H1 (cell line): ENCODE measurements around the gene TRAF3. TPM values are rescaled to one million over a fixed set of nuclear protein-coding genes. Genes with fewer than 3 reads are reported as not detected.

Experiments
- CTCF ChIA-PET: fragments of 300-600 bp; sonication (Branson Sonifier 250); formaldehyde crosslinking; loops from one replicate; lab custom pipeline; 2021; ENCODE audit not compliant: partially characterized antibody; lab: Charles Lee
- POLR2A ChIA-PET: fragments of 300-600 bp; sonication (Branson Sonifier 250); formaldehyde crosslinking; loops from one replicate; lab custom pipeline; 2021; ENCODE audit warnings: inconsistent platforms; ENCODE audit not compliant: partially characterized antibody; lab: Charles Lee
- DNase-seq, 2 experiments: peaks; one replicate each; pipeline versions ENCODE4 v3.0.0 to v3.0.0-alpha.2; 2010 to 2022; ENCODE audit warnings: low spot score in 2 of 2, low read depth in 1 of 2, mixed read lengths in 1 of 2
- FAIRE-seq: peaks from 2 replicates; lab custom pipeline; 2011; peaks lifted over from hg19 to GRCh38; lab: Jason Lieb, UNC
- H2AFZ ChIP-seq: 2 replicates; pipeline ENCODE4 v1.8.1; 2012; ENCODE audit warnings: low read length, inconsistent platforms
- H2AK5ac ChIP-seq: 2 replicates; pipeline ENCODE4 v1.6.1; 2013; ENCODE audit warnings: low read depth, low read length
- H2BK120ac ChIP-seq: replicated peaks from 2 replicates; pipeline ENCODE3; 2013; ENCODE audit warnings: low read depth, low read length, inconsistent platforms
- H2BK12ac ChIP-seq: 2 replicates; pipeline ENCODE4 v1.6.1; 2013; ENCODE audit warnings: low read depth, low read length
- H2BK15ac ChIP-seq: 2 replicates; pipeline ENCODE4 v1.6.1; 2013; ENCODE audit warnings: low read length
- H2BK20ac ChIP-seq: 2 replicates; pipeline ENCODE4 v1.6.1; 2013; ENCODE audit warnings: low read length
- H2BK5ac ChIP-seq: 2 replicates; pipeline ENCODE4 v1.6.1; 2013; ENCODE audit warnings: low read depth, low read length
- H3K14ac ChIP-seq: 2 replicates; pipeline ENCODE4 v1.6.1; 2013; ENCODE audit warnings: inconsistent platforms; ENCODE audit not compliant: insufficient read length
- H3K18ac ChIP-seq: 2 replicates; pipeline ENCODE4 v1.6.1; 2013; ENCODE audit warnings: low read length; ENCODE audit errors: extremely low read depth
- H3K23ac ChIP-seq: 2 replicates; pipeline ENCODE4 v1.6.1; 2013; ENCODE audit warnings: inconsistent platforms; ENCODE audit not compliant: insufficient read length
- H3K23me2 ChIP-seq: 2 replicates; pipeline ENCODE4 v1.6.1; 2013; ENCODE audit warnings: low read depth, low read length
- H3K27ac ChIP-seq: 2 replicates; pipeline ENCODE4 v1.6.1; 2011; ENCODE audit warnings: low read depth, low read length, inconsistent platforms
- H3K27me3 ChIP-seq, 4 experiments: replicated peaks in 1 of 4; 1 replicate in 1 of 4; 2 replicates in 3 of 4; pipeline versions ENCODE4 v1.6.1 to v1.8.1; 2011 to 2013; ENCODE audit warnings: low read length in 3 of 4, mild to moderate bottlenecking in 3 of 4, inconsistent platforms in 2 of 4, mixed read lengths in 2 of 4, moderate library complexity in 1 of 4; ENCODE audit not compliant: control insufficient read depth in 3 of 4, insufficient read depth in 3 of 4; ENCODE audit errors: extremely low read depth in 1 of 4
- H3K36me3 ChIP-seq, 4 experiments: 2 replicates each; pipeline versions ENCODE4 v1.6.1 to v1.8.1; 2011 to 2013; ENCODE audit warnings: mild to moderate bottlenecking in 4 of 4, low read length in 3 of 4, moderate library complexity in 2 of 4, control low read depth in 1 of 4, inconsistent platforms in 1 of 4; ENCODE audit not compliant: insufficient read depth in 4 of 4, control insufficient read depth in 2 of 4
- H3K4ac ChIP-seq: replicated peaks from 2 replicates; pipeline ENCODE3; 2013; ENCODE audit warnings: low read length, low read depth, mixed read lengths, inconsistent platforms; ENCODE audit not compliant: insufficient read length
- H3K4me1 ChIP-seq, 4 experiments: replicated peaks in 1 of 4; 1 replicate in 1 of 4; 2 replicates in 3 of 4; pipeline versions ENCODE4 v1.6.1 to v1.8.1; 2011 to 2013; ENCODE audit warnings: low read length in 3 of 4, inconsistent platforms in 2 of 4, mixed read lengths in 1 of 4; ENCODE audit not compliant: insufficient read depth in 4 of 4, control insufficient read depth in 3 of 4
- H3K4me2 ChIP-seq, 2 experiments: 2 replicates each; pipeline versions ENCODE4 v1.6.1 to v1.8.1; 2011 to 2013; ENCODE audit warnings: low read depth in 2 of 2, low read length in 2 of 2, control low read depth in 1 of 2, inconsistent platforms in 1 of 2, mild to moderate bottlenecking in 1 of 2; ENCODE audit not compliant: insufficient read depth in 1 of 2
- H3K4me3 ChIP-seq, 4 experiments: fragments of 200-600, 300-600 bp in 1 of 4; sonication (generic), shearing (Covaris generic), sonication (Bioruptor Twin) in 1 of 4; 2 replicates each; pipeline versions ENCODE4 v1.5.1 to v1.8.1; 2011 to 2016; ENCODE audit warnings: low read length in 4 of 4, low read depth in 3 of 4, control low read depth in 2 of 4, inconsistent platforms in 2 of 4, mild to moderate bottlenecking in 2 of 4, mixed read lengths in 1 of 4, moderate library complexity in 1 of 4; ENCODE audit not compliant: insufficient read depth in 2 of 4; ENCODE audit errors: extremely low read depth in 1 of 4
- H3K56ac ChIP-seq: replicated peaks from 2 replicates; pipeline ENCODE3; 2013; ENCODE audit warnings: low read depth, mild to moderate bottlenecking, mixed read lengths, low read length, inconsistent platforms; ENCODE audit not compliant: insufficient read length
- H3K79me1 ChIP-seq: 2 replicates; pipeline ENCODE4 v1.6.1; 2013; ENCODE audit warnings: low read depth, low read length, control low read depth
- H3K79me2 ChIP-seq, 2 experiments: 2 replicates each; pipeline versions ENCODE4 v1.6.1 to v1.8.1; 2012 to 2013; ENCODE audit warnings: low read length in 2 of 2, mild to moderate bottlenecking in 2 of 2, inconsistent platforms in 1 of 2; ENCODE audit not compliant: insufficient read depth in 2 of 2, control insufficient read depth in 1 of 2
- H3K9ac ChIP-seq, 4 experiments: replicated peaks in 1 of 4; 1 replicate in 1 of 4; 2 replicates in 3 of 4; pipeline versions ENCODE4 v1.6.1 to v1.8.1; 2011 to 2013; ENCODE audit warnings: low read depth in 3 of 4, low read length in 3 of 4, control low read depth in 2 of 4, mild to moderate bottlenecking in 2 of 4, moderate library complexity in 2 of 4, inconsistent platforms in 1 of 4; ENCODE audit errors: extremely low read depth in 1 of 4
- H3K9me3 ChIP-seq, 2 experiments: 2 replicates each; pipeline versions ENCODE4 v1.6.1 to v1.8.1; 2012 to 2013; ENCODE audit warnings: mild to moderate bottlenecking in 2 of 2, moderate library complexity in 2 of 2, control low read depth in 1 of 2, inconsistent platforms in 1 of 2, low read depth in 1 of 2, low read length in 1 of 2, mixed read lengths in 1 of 2; ENCODE audit not compliant: insufficient read depth in 2 of 2
- H4K20me1 ChIP-seq, 2 experiments: replicated peaks in 1 of 2; 2 replicates each; pipeline versions ENCODE3 to v1.8.1; 2011 to 2013; ENCODE audit warnings: inconsistent platforms in 2 of 2, low read length in 2 of 2, mild to moderate bottlenecking in 1 of 2; ENCODE audit not compliant: insufficient read depth in 2 of 2, control insufficient read depth in 1 of 2
- H4K5ac ChIP-seq: 2 replicates; pipeline ENCODE4 v1.6.1; 2013; ENCODE audit warnings: low read length, low read depth, mixed read lengths, inconsistent platforms; ENCODE audit not compliant: insufficient read length
- H4K8ac ChIP-seq: 2 replicates; pipeline ENCODE4 v1.8.0; 2013; ENCODE audit warnings: mild to moderate bottlenecking, moderate library complexity, low read length, inconsistent platforms; ENCODE audit not compliant: insufficient read depth; ENCODE audit errors: extremely low read depth
- H4K91ac ChIP-seq: replicated peaks from 2 replicates; pipeline ENCODE3; 2013; ENCODE audit warnings: low read length, mixed read lengths, inconsistent platforms; ENCODE audit not compliant: insufficient read length
- BCL11A ChIP-seq, 2 experiments: IDR thresholded peaks; one replicate each; pipeline ENCODE4 v1.6.1; 2011; ENCODE audit warnings: low read depth in 2 of 2, low read length in 2 of 2, mild to moderate bottlenecking in 2 of 2
- CBX8 ChIP-seq: fragments of 300-800, 300-1000 bp; sonication (generic); IDR thresholded peaks from 2 replicates; pipeline ENCODE4 v1.7.1; 2016; ENCODE audit warnings: low read depth, low read length, borderline replicate concordance
- EP300 ChIP-seq, 2 experiments: IDR thresholded peaks; 1 replicate in 1 of 2; 2 replicates in 1 of 2; pipeline ENCODE4 v1.6.1; 2011 to 2012; ENCODE audit warnings: low read depth in 2 of 2, low read length in 2 of 2, mild to moderate bottlenecking in 2 of 2, borderline replicate concordance in 1 of 2, inconsistent platforms in 1 of 2, moderate library complexity in 1 of 2
- JUND ChIP-seq: IDR thresholded peaks from 2 replicates; pipeline ENCODE4 v1.6.1; 2011; ENCODE audit warnings: mild to moderate bottlenecking, improper control_type of control experiment, low read length
- USF2 ChIP-seq: IDR thresholded peaks from 2 replicates; pipeline ENCODE4 v1.6.1; 2011; ENCODE audit warnings: low read length, improper control_type of control experiment
- WGBS, 2 experiments: shearing (Covaris generic) in 1 of 2; methylation state at CpG; one replicate each; pipeline versions ENCODE4 v1.1.6 to v1.1.7; 2013 to 2015; ENCODE audit warnings: low lambda C conversion rate in 2 of 2, mixed read lengths in 2 of 2, inconsistent platforms in 1 of 2, low coverage in 1 of 2, missing lambda C conversion rate in 1 of 2; ENCODE audit not compliant: insufficient replicate concordance in 2 of 2, insufficient coverage in 1 of 2, insufficient read length in 1 of 2; ENCODE audit errors: extremely low coverage in 1 of 2, missing lambda C conversion rate in 1 of 2; 5-methylcytosine and 5-hydroxymethylcytosine counted together
- polyA plus RNA-seq, 7 experiments: library from polyadenylated mRNA; depleted of rRNA in 3 of 7; stranded (reverse) in 5 of 7; unstranded in 2 of 7; fragments of >200 nt in 5 of 7; fragments of 200-250 nt in 2 of 7; gene quantifications; 1 replicate in 5 of 7; 2 replicates in 1 of 7; 4 replicates in 1 of 7; pipeline versions ENCODE4 v1.2.1 to v1.2.3, GENCODE V29; 2011 to 2013; ENCODE audit warnings: missing spikeins in 2 of 7, mixed read lengths in 2 of 7
- total RNA-seq: library from RNA; stranded (reverse); fragmentation: NEBNext Ultra II Directional; extraction: Animal tissue kit (Norgen Biotek cat#: 25700); gene quantifications from 2 replicates; pipeline ENCODE4 v1.2.1, GENCODE V29; 2021

Gene TRAF3
- total and polyA plus RNA-seq, 2 of the 8 experiments (the other 6 are each of a cell fraction or from before 2014, with no cell fraction given): 5.8 to 12.1 TPM

GRCh38 chr14:102738373-102739189 is 38.7 kb upstream of the TRAF3 start:
- Histone ChIP-seq H2BK15ac (no peak overlapping the region), H3K4me1 (no peaks in the 10 kb centered on the region), H3K23ac (no peak overlapping the region), H2BK5ac (peak overlapping the region; percentile 3; the same call in 1 of the 2 replicates), H3K4me3 (no peak overlapping the region), H3K56ac (no peak overlapping the region), H2BK20ac (no peak overlapping the region), H3K14ac (no peak overlapping the region), H3K4me2 (no peak overlapping the region), H3K4ac (no peak overlapping the region), H3K79me1 (0 out of 2 replicates have a peak, but pooled peaks cover 2% of the 10 kb centered on the region), H4K91ac (no peak overlapping the region), H2AK5ac (no peak overlapping the region), H2BK120ac (no peak overlapping the region), H3K79me2 (no peaks in the 10 kb centered on the region), H4K5ac (no peak overlapping the region), H3K27me3 (no peaks in the 10 kb centered on the region), H2AFZ (no peak overlapping the region), H3K18ac (no peak overlapping the region), H3K23me2 (no peaks in the 10 kb centered on the region), H3K27ac (no peak overlapping the region), H4K20me1 (peaks cover 0 to 3% of the 10 kb centered on the region in 2 experiments), H3K9me3 (peaks cover 0 to 4% of the 10 kb centered on the region in 2 experiments; a peak in 3 of 4 replicates), H3K9ac (no peak overlapping the region; a peak in 1 of 7 replicates), H4K8ac (no peak overlapping the region), H2BK12ac (no peak overlapping the region), H3K36me3 (no peaks in the 10 kb centered on the region)
- POLR2A ChIA-PET: no interaction called here
- DNase-seq (peak in 1 of 2 experiments; percentile 46), FAIRE-seq (no peak)
- CTCF ChIA-PET: interaction anchor here (0.9 to 1.2 kb wide), 3 partner anchors 9 to 44 kb away, joined by 3 to 4 read pairs (median 3); no protein-coding TSS in a partner anchor
- WGBS, 2 experiments: 90% methylated on average over 11 of the region's 11 CpGs; no CpG with 5 or more reads in 1 of the 2 experiments
- no peak for TF ChIP-seq JUND
- no peak for TF ChIP-seq CBX8
- no peak for TF ChIP-seq USF2
- no peak for TF ChIP-seq BCL11A (IDR thresholded peaks at IDR 0.05; ENCODE audit: low read depth in 2 of 2, low read length in 2 of 2)
- TF ChIP-seq EP300 (IDR thresholded peaks at IDR 0.05; ENCODE audit: borderline replicate concordance in 1 of 2, low read depth in 2 of 2, low read length in 2 of 2): no peak
